VCaP (cell line): ENCODE data around the gene PSORS1C1.

Experiments
- H3K27ac ChIP-seq: fragments of 450-650 bp; 2 replicates; pipeline ENCODE4 v1.5.1; 2017
- CTCF ChIP-seq: fragments of 450-650 bp; conservative IDR thresholded peaks from 2 replicates; pipeline ENCODE4 v1.5.1; 2017; ENCODE audit warnings: mild to moderate bottlenecking, moderate library complexity

Gene PSORS1C1

DNA sequence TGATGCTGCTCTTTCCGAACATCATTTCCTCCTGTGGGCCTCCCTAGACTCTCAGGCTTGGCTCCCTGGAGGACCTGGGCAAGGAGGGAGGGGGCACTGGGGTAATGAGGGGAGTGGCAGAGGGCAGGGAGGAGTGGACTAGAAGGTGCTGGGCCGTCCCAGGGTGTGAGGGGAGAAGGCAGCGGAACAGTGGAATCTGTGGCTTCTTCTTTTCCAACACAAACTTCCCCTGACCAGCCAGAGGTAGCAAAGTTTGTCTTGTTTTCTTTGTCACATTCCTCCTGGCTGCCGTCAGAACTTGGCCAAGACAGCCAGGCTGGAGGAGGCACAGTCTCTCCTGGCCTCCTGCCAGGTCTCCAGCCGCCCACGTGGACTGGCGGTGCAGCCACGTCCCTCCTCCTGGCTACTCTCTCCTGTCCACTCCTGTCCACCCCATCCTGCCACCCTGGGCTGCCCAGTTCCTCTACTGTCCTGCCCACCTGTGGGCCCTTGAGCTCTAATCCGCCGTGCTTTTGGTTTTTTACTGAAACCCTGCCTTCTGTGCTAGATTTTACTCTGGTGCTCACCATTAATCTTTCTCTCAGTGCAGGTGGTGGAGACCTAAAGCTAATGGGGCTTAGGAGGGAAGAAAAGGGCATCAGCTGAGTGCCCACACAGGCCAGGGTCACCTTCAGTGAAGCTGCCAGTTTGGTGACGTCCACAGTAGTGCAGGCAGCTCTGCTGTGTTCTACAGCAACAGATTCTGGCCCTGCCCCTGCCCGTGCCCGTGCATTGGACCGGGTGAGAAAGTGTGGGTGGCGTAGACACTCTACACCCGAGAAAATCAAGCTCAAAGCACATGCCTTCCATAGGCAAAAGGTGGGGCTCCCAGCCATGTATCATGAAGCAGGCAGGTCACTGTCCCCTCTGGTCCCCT is 8.4 kb downstream of the PSORS1C1 start:
- no peak for TF ChIP-seq CTCF
- H3K27ac ChIP-seq, result peak overlapping the region; percentile 47

GRCh38 chr6:31125162-31125561 is 10.6 kb downstream of the PSORS1C1 start:
- H3K27ac ChIP-seq, result no peak overlapping the region
- no peak for TF ChIP-seq CTCF

DNA sequence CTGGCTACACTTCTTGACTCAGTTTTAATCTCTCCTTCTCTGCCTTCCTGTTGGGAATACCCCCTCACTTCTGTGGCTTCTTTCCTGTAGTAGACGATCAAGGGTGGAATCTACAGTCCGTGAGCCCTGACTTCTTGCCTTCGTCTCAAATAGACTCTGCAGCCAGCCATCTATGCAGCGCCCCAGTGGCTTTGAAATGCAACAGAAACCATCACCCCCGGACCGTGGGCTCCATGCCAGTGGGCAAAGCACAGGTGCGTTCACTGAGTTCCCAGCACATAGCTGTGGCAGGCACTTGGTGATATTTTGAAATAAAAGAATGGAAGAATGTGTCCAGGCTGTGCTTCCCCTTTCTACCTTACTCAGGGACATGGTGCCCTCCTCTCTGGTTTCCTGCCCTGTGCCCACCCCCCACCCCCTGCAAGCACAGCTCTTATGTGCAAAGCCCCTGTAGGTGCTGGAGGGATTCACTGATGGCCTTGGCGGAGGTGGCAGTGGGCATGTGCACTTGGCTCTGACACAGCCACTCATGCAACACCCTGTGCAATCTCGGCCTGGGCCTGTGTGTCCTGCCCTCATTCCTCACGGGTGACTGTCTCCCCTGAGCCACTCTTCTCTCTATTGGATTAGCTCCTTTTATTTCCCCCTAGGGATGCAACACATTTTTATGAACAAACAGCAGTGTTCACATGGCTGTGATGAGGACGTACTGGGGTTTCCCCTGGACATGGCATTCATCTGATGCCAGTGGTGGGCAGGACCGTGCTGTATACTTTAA is 11.2 kb downstream of the PSORS1C1 start:
- H3K27ac ChIP-seq, result no peak overlapping the region
- no peak for TF ChIP-seq CTCF

DNA sequence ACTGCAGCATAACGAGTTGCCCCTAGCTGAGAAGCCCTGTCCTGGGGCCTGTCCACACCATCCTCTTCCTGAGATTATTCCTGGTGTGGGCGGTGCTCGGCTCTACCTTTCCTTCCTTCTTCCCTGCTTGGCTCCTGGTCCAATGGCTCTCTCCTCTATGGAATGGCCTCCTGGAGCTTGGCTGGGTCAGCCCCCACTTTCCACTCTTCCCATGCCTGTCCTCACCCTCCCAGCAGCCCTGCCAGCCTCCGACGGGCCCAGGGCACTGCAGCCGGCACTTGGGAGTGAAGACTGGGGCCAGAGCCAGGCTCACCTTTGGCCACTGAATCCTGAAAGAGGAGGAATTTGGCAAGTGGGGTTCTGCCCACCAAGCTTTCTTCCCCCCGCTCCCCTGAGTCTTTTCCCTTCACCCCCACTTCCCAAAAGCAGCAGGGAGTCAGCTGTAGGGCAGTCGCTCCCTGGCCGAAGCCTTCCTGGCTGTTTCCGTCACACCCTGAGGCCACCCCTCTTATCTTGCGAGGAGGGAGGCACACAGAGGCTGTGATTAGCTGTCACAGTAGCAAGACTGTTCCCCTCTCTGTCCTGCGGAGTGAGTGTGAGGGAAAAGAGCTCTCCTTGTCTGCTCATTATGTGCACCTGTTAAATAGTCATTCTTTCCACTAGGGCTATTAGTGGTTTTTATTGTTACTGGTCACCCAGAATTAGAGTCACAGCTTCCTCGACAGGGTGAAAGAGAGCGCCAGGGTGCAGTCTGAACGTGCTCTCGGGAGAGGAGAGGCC is 12.0 kb downstream of the PSORS1C1 start:
- TF ChIP-seq CTCF, result no peak
- H3K27ac ChIP-seq, result no peak overlapping the region

- no peak overlapping the region for H3K27ac ChIP-seq
- TF ChIP-seq CTCF, result peak; percentile 91
Measured at GRCh38 chr6:31128093-31128676, 13.6 kb downstream of the PSORS1C1 start.

- TF ChIP-seq CTCF, result no peak
- peak overlapping the region; percentile 45 for H3K27ac ChIP-seq
Measured at GRCh38 chr6:31129130-31129529, 14.5 kb downstream of the PSORS1C1 start.
